ENCODE results near the gene MOSMO.
"Not testable (repeated sequence)": the region's sequence is repeated elsewhere in the genome, so short reads cannot be mapped to it uniquely, and the experiment has no call there.

The MOSMO gene

DNA sequence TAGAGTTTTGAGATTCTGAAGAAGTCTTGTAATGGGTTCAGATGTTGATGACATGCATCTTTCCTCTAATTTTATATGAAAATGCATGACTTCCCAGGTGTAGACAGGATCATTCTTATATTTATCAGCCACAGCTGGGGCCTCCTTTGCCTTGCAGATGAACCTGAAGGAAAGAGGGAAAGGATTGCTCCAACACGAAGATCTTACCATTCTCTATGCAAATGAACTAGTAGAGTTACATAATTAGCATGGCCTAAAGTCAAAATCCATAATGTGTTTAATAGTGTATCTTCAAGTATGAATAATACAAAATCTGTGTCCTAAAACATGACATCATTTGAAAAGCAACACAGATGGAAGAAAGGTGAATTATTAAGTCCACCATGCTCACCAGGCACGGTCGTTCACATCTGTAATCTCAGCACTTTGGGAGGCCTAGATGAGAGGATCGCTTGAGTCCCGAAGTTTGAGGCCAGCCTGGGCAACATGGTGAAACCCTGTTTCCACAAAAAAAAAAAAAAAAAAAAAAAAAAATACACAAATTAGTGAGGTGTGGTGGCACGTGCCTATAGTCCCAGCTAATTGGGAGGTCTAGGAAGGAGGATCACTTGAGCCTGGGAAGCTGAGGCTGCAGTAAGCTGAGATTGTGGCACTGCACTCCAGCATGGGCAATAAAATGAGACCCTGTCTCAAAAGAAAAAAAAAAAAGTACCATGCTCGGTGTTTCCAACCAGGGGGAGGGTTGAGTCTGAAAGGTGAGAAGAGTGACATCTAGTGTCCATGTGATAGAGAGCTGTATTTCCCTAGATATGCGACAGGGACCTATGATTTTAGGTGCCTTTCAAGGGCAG lies 90.7 kb downstream of the MOSMO start:
- no peak for DNase-seq

- DNase-seq, result no peak
Measured at GRCh38 chr16:22099256-22099975, 91.5 kb downstream of the MOSMO start.

DNA sequence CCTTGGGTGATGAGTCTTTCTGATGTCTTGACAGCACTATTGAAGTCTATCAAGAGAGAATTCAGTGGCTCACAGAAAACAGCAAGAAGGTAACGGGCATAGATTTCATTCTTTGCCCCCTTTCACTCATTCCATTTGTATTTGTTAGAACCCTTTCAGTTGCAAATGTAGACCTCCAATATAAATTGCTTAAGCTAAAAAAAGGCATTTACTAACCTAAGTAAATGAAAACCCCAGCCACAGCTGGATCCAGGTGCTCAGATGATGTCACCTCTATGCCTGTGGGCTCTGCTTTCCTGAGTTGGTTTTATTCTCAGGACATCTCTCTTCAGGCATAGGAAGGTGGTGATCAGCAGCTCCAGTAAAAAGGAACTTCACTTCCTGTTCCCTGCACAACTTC lies 95.5 kb downstream of the MOSMO start:
- DNase-seq, result no peak

GRCh38 chr16:22109258-22109898 lies 101.5 kb downstream of the MOSMO start:
- no peak for DNase-seq

- DNase-seq, result not testable (repeated sequence)
Measured at GRCh38 chr16:22111629-22112028, 103.7 kb downstream of the MOSMO start.

GRCh38 chr16:22116095-22116700 lies 108.3 kb downstream of the MOSMO start:
- no peak for DNase-seq

- DNase-seq, result no peak
Measured at GRCh38 chr16:22117609-22118008, 109.7 kb downstream of the MOSMO start.

DNA sequence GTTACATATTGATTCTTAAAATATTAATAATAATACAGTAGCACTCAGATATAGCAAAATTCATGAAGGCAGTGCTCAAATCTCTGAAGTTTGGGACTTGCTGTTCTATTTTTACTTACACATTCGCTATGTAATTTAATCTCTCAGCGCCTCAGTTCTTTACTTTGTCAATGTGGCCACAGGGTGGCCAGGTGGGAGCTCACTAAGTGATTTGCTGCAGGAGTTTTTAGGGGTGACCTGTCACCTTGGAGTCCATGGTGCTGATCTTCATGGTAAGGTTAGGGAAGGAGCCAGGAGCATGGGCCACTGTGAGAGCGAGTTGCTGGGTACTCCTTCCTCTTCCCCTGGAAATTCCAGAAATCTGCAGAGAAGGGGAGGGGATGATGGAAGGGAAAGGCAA lies 112.5 kb downstream of the MOSMO start:
- no peak for DNase-seq

DNA sequence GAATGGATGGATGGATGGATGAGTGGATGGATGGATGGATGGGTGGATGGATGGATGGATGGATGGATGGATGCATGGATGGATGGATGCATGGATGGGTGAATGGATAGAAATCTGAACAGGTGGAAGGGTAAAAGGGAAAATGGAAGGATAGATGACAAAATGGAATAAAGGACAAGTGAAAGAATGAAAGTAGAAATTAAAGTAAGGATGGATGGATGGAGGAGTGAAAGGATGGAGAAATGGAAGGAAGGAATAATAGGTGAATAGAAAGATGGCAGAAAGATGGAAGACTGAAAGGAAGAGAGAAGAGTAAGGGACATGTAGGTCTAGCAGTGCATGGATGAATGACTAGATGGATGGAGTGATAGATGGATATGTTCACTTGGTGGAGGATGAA lies 114.3 kb downstream of the MOSMO start:
- no peak for DNase-seq

DNA sequence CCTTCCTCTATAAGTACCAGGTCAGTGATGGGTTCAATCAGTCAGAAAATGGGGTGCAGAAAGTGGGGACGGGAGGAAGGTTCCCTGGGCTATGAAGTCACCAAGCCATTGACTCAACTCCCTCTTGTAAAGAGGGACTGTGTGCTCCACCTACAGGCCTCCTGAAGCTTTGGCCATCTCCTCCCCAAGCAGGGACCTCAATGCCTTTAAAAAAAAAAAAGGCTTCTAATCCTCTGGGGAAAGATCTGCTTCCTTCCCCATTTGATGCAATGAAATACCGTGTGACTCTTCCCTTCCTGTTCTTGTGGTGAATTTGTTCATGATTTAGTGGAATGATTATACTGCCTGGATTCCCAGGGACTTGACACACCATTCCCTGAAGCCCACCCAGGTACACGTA lies 115.2 kb downstream of the MOSMO start:
- no peak for DNase-seq

DNA sequence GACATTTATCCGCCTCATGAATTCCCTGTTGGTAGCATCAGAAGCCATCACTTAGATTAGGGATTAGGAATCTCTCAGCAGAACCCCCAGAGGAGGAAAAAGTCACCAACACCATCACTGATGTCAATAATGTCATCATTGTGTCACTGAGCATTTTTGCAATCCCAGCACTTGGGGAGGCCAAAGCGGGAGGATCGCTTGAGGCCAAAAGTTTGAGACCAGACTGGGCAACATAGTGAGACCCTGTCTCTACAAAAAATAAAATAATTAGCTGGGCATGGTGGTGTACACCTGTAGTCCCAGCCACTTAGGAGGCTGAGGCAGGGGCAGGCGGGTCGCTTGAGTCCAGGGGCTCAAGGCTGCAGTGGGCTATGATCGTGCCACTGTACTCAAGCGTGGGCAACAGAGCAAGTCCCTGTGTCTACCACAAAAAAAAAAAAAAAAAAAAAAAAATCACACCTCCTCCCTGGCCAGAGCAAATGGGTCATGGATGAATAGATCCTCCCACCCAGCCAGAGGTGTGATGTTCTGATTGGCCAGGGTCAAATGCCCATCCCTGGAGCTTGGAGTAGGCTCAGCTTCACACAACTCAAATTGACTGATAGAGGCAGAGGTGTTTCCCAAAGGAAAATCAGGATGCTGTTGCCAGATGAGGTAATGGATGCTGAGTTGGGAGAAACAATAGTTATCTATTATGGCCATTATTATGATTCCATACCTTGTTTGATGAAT lies 116.0 kb downstream of the MOSMO start:
- no peak for DNase-seq

- DNase-seq, result no peak
Measured at GRCh38 chr16:22124583-22125284, 116.8 kb downstream of the MOSMO start.

GRCh38 chr16:22126037-22126558 lies 118.2 kb downstream of the MOSMO start:
- no peak for DNase-seq

DNA sequence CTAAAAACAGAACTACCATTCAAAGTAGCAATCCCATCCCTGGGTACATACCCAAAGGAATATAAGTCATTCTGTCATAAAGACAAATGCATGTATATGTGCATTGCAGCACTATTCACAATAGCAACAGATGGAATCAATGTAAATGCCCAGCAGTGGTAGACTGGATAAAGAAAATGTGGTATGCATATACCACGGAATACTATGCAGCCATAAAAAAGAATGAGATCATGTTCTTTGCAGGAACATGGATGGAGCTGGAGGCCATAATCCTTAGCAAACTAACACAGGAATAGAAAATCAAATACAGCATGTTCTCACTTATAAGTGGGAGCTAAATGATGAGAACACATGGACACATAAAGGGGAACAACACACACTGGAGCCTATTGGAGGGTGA lies 120.6 kb downstream of the MOSMO start:
- not testable (repeated sequence) for DNase-seq

GRCh38 chr16:22130528-22130927 lies 122.6 kb downstream of the MOSMO start:
- DNase-seq, result no peak

DNA sequence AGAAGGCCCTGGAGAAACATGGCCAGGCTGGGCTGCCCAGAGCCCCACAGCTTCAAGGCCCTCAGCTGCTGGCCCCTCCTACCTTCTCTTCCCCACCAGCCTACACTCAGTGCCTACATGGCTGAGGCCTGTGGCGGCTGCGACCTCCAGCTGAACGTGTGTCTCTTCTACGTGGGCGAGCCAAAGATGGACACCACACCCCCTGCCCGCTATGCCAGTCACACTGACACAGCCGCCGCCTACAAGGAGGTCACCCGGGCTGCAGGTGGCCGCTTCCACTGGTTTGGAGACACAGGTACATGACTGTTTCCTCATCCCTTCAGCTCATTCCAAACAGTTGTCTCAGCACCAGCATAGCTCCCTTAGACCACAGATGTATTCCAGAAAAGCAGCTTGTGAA lies 124.9 kb downstream of the MOSMO start:
- DNase-seq, result no peak
